Stomach (tissue), 9 donors: Measurements from ENCODE around the gene UBAP2. TPM values are rescaled to one million over a fixed set of nuclear protein-coding genes. Genes with fewer than 3 reads are reported as not detected.

ENCODE experiments used
- DNase-seq, 2 donors: peaks; one replicate each; pipeline versions ENCODE4 v3.0.0 to v3.0.0-alpha.2; 2013 to 2019
- H3K27ac ChIP-seq, 5 donors: fragments of 200-600 bp in 4 of 5; sonication (generic) in 4 of 5; one replicate each; pipeline ENCODE4 v1.5.1; 2013 to 2019; ENCODE audit warnings: mild to moderate bottlenecking in 1 of 5, moderate library complexity in 1 of 5
- H3K27me3 ChIP-seq, 3 donors: fragments of 200-600 bp; sonication (generic); one replicate each; pipeline ENCODE4 v1.5.1; 2017 to 2019; ENCODE audit warnings: mixed run types in 1 of 3
- H3K36me3 ChIP-seq, 4 donors: fragments of 200-600 bp; sonication (generic); 1 replicate in 3 of 4; 2 replicates in 1 of 4; pipeline ENCODE4 v1.5.1; 2016 to 2019
- H3K4me1 ChIP-seq, 4 donors: fragments of 200-600 bp; sonication (generic); one replicate each; pipeline ENCODE4 v1.5.1; 2016 to 2019
- H3K4me3 ChIP-seq, 4 donors: fragments of 200-600 bp; sonication (generic) in 3 of 4; one replicate each; pipeline ENCODE4 v1.5.1; 2016 to 2019; ENCODE audit warnings: mild to moderate bottlenecking in 1 of 4
- H3K9me3 ChIP-seq, 4 donors: fragments of 200-600 bp; sonication (generic); one replicate each; pipeline ENCODE4 v1.5.1; 2016 to 2019
- CTCF ChIP-seq, 7 experiments: fragments of 450-650 bp in 4 of 7; fragments of 200-600 bp in 3 of 7; sonication (generic) in 3 of 7; IDR thresholded peaks; one replicate each; pipeline ENCODE4 v1.5.1; 2016 to 2019; ENCODE audit warnings: antibody characterized with exemption in 7 of 7, control low read depth in 2 of 7, mild to moderate bottlenecking in 1 of 7
- EP300 ChIP-seq: sonication (generic); formaldehyde crosslinking; IDR thresholded peaks from one replicate; pipeline ENCODE4 v1.6.1; 2017; ENCODE audit warnings: antibody characterized with exemption
- POLR2A ChIP-seq, 4 donors: fragments of 450-650 bp; IDR thresholded peaks; one replicate each; pipeline ENCODE4 v1.6.1; 2016; ENCODE audit warnings: antibody characterized with exemption in 4 of 4, control low read depth in 2 of 4, mild to moderate bottlenecking in 1 of 4, moderate library complexity in 1 of 4
- POLR2AphosphoS5 ChIP-seq, 3 donors: sonication (generic); formaldehyde crosslinking; IDR thresholded peaks; one replicate each; pipeline ENCODE4 v1.6.1; 2016; ENCODE audit warnings: antibody characterized with exemption in 3 of 3
- WGBS, 5 donors: extraction: QIAGEN DNeasy Blood & Tissue Kit in 3 of 5; methylation state at CpG; one replicate each; pipeline versions ENCODE4 v1.1.5 to v1.1.7; 2013 to 2018; 5-methylcytosine and 5-hydroxymethylcytosine counted together
- intact Hi-C: fragments of 100-400 bp; cut with DNase I; formaldehyde crosslinking; loops from one replicate; pipeline ENCODE4 v1.15.1; 2023; ENCODE audit warnings: low total_unique reads
- polyA plus RNA-seq, 3 donors: library from polyadenylated mRNA; stranded (reverse); fragments of 200-250 nt; gene quantifications; one replicate each; pipeline ENCODE4 v1.2.3, GENCODE V29; 2013
- total RNA-seq, 5 donors: library from RNA; depleted of rRNA; stranded (reverse); fragments of >200 nt; gene quantifications; one replicate each; pipeline versions ENCODE4 v1.1.0 to v1.2.3, GENCODE V29; 2014 to 2016
- donor health status: healthy with polysubstance abuse.
- donor health status: Bipolar disorder and iron deficiency.
- donor health status: healthy.

The UBAP2 gene
- total and polyA plus RNA-seq, 8 donors: 7.0 to 82.9 (median 20.2) TPM

- intact Hi-C loops: no loop called here
- DNase-seq: peak in 1 of 2 donors; percentile 26
- no peak overlapping the region for H3K4me3 ChIP-seq
- peaks cover 0 to 26% (median 9%) of the 10 kb centered on the region in 4 donors for H3K4me1 ChIP-seq
- no peaks in the 10 kb centered on the region for H3K27me3 ChIP-seq
- no peak for TF ChIP-seq POLR2A (IDR thresholded peaks at IDR 0.05)
- no peak for TF ChIP-seq POLR2AphosphoS5 (IDR thresholded peaks at IDR 0.05)
- no peak for TF ChIP-seq CTCF (IDR thresholded peaks at IDR 0.05)
- no peak for TF ChIP-seq EP300
- H3K9me3 ChIP-seq: no peaks in the 10 kb centered on the region
- H3K36me3 ChIP-seq: peaks cover 21 to 55% (median 40%) of the 10 kb centered on the region in 4 donors
- 17 to 41% (median 31%) methylated on average over 2 of the region's 2 CpGs for WGBS, 5 donors
- H3K27ac ChIP-seq: no peak overlapping the region
Observed at GRCh38 chr9:33993104-33993503, 55.6 kb downstream of the UBAP2 start.

GRCh38 chr9:33992632-33993031, 56.1 kb downstream of the UBAP2 start:
- no peak overlapping the region for H3K4me3 ChIP-seq
- H3K36me3 ChIP-seq: peaks cover 19 to 55% (median 39%) of the 10 kb centered on the region in 4 donors
- WGBS, 5 donors: 26 to 52% (median 31%) methylated on average over 4 of the region's 4 CpGs
- peak in 1 of 2 donors; percentile 26 for DNase-seq
- no peaks in the 10 kb centered on the region for H3K27me3 ChIP-seq
- H3K9me3 ChIP-seq: no peaks in the 10 kb centered on the region
- H3K27ac ChIP-seq: no peak overlapping the region
- H3K4me1 ChIP-seq: peaks cover 0 to 26% (median 9%) of the 10 kb centered on the region in 4 donors
- intact Hi-C loops: no loop called here
- TF ChIP-seq POLR2AphosphoS5 (IDR thresholded peaks at IDR 0.05) (no peak), CTCF (IDR thresholded peaks at IDR 0.05) (no peak)

DNA sequence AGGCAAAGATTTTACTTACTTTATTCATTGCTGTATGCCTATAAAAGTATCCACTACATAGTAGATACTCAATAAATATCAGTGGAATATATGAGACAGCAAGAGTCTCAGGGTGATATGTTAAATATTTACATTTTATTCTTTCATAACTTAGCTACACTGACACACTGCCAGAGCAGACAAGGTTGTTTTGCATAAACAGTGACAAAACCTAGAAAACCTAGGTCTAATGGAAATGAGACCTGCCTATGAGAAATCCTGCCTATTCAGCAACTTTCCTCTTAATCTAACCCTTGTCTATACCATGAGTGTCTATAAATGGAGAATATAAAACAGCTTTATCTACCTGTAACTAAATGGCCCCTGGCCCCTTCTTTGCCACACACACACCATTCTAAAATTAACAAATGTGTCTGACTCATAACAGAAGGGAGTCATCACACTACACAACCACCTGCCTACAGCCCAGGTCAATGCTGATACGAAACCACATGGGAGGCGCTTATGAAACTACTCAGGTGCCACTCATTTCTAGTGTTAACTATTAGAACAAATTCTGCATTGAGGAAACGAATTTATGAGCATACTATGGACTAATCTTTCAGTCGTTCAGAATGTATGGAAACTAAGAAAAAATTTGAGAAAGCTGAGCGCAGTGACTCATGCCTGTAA, 60.3 kb downstream of the UBAP2 start:
- Histone ChIP-seq H3K27me3 (no peaks in the 10 kb centered on the region), H3K9me3 (no peaks in the 10 kb centered on the region), H3K27ac (no peak overlapping the region), H3K36me3 (peaks cover 25 to 64% (median 59%) of the 10 kb centered on the region in 4 donors), H3K4me3 (no peak overlapping the region), H3K4me1 (peaks cover 0 to 24% (median 8%) of the 10 kb centered on the region in 4 donors)
- 71 to 91% (median 78%) methylated on average over 5 of the region's 5 CpGs for WGBS, 5 donors
- DNase-seq: no peak
- intact Hi-C loops: no loop called here
- TF ChIP-seq POLR2A (IDR thresholded peaks at IDR 0.05): no peak
- no peak for TF ChIP-seq EP300
- no peak for TF ChIP-seq POLR2AphosphoS5 (IDR thresholded peaks at IDR 0.05)
- no peak for TF ChIP-seq CTCF (IDR thresholded peaks at IDR 0.05)

DNA sequence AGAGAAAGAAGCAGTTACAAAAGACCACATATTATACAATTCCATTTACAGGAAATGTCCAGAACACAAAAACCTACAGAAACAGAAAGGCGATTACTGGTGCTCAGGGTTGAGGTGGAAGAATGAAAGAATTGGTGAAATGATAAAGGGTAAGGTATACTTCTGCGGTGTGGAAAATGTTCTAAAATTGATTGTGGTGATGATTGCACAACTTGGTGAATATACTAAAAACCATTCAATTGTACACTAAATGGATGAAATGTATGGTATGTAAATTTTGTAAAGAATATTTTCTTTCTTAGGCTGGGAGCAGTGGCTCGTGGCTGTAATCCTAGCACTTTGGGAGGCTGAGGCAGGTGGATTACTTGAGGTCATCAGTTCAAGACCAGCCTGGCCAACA, 72.3 kb downstream of the UBAP2 start:
- TF ChIP-seq POLR2A (IDR thresholded peaks at IDR 0.05): no peak
- TF ChIP-seq CTCF (IDR thresholded peaks at IDR 0.05): no peak
- TF ChIP-seq EP300: no peak
- no peak for TF ChIP-seq POLR2AphosphoS5 (IDR thresholded peaks at IDR 0.05)
- Histone ChIP-seq H3K4me3 (no peak overlapping the region), H3K36me3 (peaks cover 3 to 67% (median 61%) of the 10 kb centered on the region in 4 donors), H3K9me3 (no peaks in the 10 kb centered on the region), H3K27me3 (no peaks in the 10 kb centered on the region), H3K27ac (no peak overlapping the region), H3K4me1 (peaks cover 0 to 5% (median 0%) of the 10 kb centered on the region in 4 donors)
- WGBS, 5 donors: 63 to 96% (median 78%) methylated on average over 3 of the region's 3 CpGs
- no peak for DNase-seq
- intact Hi-C loops: no loop called here
